OCI-LY7 (cell line): Measurements from ENCODE around the gene CERS1. TPM values are rescaled to one million over a fixed set of nuclear protein-coding genes. Genes with fewer than 3 reads are reported as not detected.

ENCODE experiments used
- BruUV-seq: library from RNA; stranded (reverse); fragments of 400-500 nt; replicated peaks from 2 replicates; lab custom pipeline; 2021; lab: Mats Ljungman, UMichigan
- CTCF ChIA-PET: fragments of 300-600 bp; sonication (Branson Sonifier 250); formaldehyde crosslinking; loops from one replicate; lab custom pipeline; 2022; ENCODE audit warnings: antibody characterized with exemption; ENCODE audit not compliant: unreplicated experiment; lab: Charles Lee
- POLR2A ChIA-PET: fragments of 300-600 bp; sonication (Branson Sonifier 250); formaldehyde crosslinking; loops from one replicate; lab custom pipeline; 2022; ENCODE audit warnings: antibody characterized with exemption; lab: Charles Lee
- DNase-seq: peaks from one replicate; pipeline ENCODE4 v3.0.0-alpha.2; 2015; ENCODE audit warnings: low spot score
- H2AFZ ChIP-seq: fragments of 200-600 bp; sonication (generic), shearing (Covaris generic); 2 replicates; pipeline ENCODE4 v1.6.1; 2014; ENCODE audit warnings: mild to moderate bottlenecking, antibody characterized with exemption, low read length, moderate library complexity
- H3K27ac ChIP-seq: fragments of 200-600 bp; sonication (generic); 2 replicates; pipeline ENCODE4 v1.5.1; 2014; ENCODE audit warnings: mixed run types, low read depth, mild to moderate bottlenecking, moderate library complexity, low read length, inconsistent platforms; ENCODE audit not compliant: poor library complexity, severe bottlenecking
- H3K36me3 ChIP-seq: fragments of 200-600 bp; sonication (generic); 2 replicates; pipeline ENCODE4 v1.6.1; 2014; ENCODE audit warnings: mild to moderate bottlenecking, antibody characterized with exemption, low read length, moderate library complexity, mixed read lengths; ENCODE audit not compliant: insufficient read depth
- H3K4me1 ChIP-seq: fragments of 200-600 bp; sonication (generic); 2 replicates; pipeline ENCODE4 v1.5.1; 2014; ENCODE audit warnings: mild to moderate bottlenecking, low read length; ENCODE audit not compliant: insufficient read depth, poor library complexity, severe bottlenecking
- H3K4me2 ChIP-seq: fragments of 200-600 bp; sonication (generic); 2 replicates; pipeline ENCODE4 v1.6.1; 2014; ENCODE audit warnings: mild to moderate bottlenecking, low read length
- H3K4me3 ChIP-seq: fragments of 200-600 bp; sonication (generic); 2 replicates; pipeline ENCODE4 v1.5.1; 2014; ENCODE audit warnings: mild to moderate bottlenecking, low read depth, low read length; ENCODE audit not compliant: poor library complexity, severe bottlenecking
- H3K79me2 ChIP-seq: fragments of 200-600 bp; sonication (generic); 2 replicates; pipeline ENCODE4 v1.6.1; 2016; ENCODE audit warnings: low read depth, mild to moderate bottlenecking, low read length, moderate library complexity, mixed read lengths; ENCODE audit not compliant: insufficient read depth
- H3K9me2 ChIP-seq: fragments of 200-600 bp; sonication (generic); 2 replicates; pipeline ENCODE4 v1.6.1; 2016; ENCODE audit warnings: mild to moderate bottlenecking, low read length, mixed read lengths; ENCODE audit not compliant: insufficient read depth
- H3K9me3 ChIP-seq: fragments of 200-600 bp; sonication (generic); 2 replicates; pipeline ENCODE4 v1.6.1; 2014; ENCODE audit warnings: mild to moderate bottlenecking, mixed run types, low read length, mixed read lengths
- H4K20me1 ChIP-seq: fragments of 200-600 bp; sonication (generic); 2 replicates; pipeline ENCODE4 v1.6.1; 2014; ENCODE audit warnings: mild to moderate bottlenecking, antibody characterized with exemption, low read length, moderate library complexity, mixed read lengths; ENCODE audit not compliant: insufficient read depth
- CTCF ChIP-seq: fragments of 200-600 bp; sonication (generic); conservative IDR thresholded peaks from 2 replicates; pipeline ENCODE4 v1.5.1; 2014; ENCODE audit warnings: mild to moderate bottlenecking, antibody characterized with exemption, low read length, moderate library complexity, mixed read lengths
- EZH2phosphoT487 ChIP-seq: fragments of 200-600 bp; sonication (generic); IDR thresholded peaks from 2 replicates; pipeline ENCODE4 v1.6.1; 2018; ENCODE audit warnings: low read depth, borderline replicate concordance, mild to moderate bottlenecking, mixed run types, antibody characterized with exemption, low read length, moderate library complexity, mixed read lengths
- intact Hi-C: fragments of 100-400 bp; cut with micrococcal nuclease; formaldehyde crosslinking; loops from one replicate; pipeline ENCODE4 v1.10.0; 2022; ENCODE audit not compliant: unreplicated experiment
- total RNA-seq, 2 experiments: library from RNA; depleted of rRNA in 1 of 2; stranded (reverse); fragments of >200 nt in 1 of 2; shearing (Covaris generic) in 1 of 2; gene quantifications; 2 replicates each; pipeline ENCODE4 v1.2.3, GENCODE V29; 2014 to 2022

CERS1 gene
- total RNA-seq, 2 experiments from 2014 or later: 0.09 TPM; not detected in 1

GRCh38 chr19:18866800-18867123, 29.2 kb downstream of the CERS1 start:
- H3K79me2 ChIP-seq: peaks cover 3% of the 10 kb centered on the region; the same call in 1 of the 2 replicates
- no TSS peak for BruUV-seq
- peaks cover 12% of the 10 kb centered on the region for H3K4me1 ChIP-seq
- ChIA-PET POLR2A (no interaction called here), CTCF (no interaction called here)
- peaks cover 8% of the 10 kb centered on the region; the same call in 1 of the 2 replicates for H4K20me1 ChIP-seq
- no peak overlapping the region for H3K4me2 ChIP-seq
- no peak overlapping the region for H3K4me3 ChIP-seq
- no peaks in the 10 kb centered on the region for H3K9me2 ChIP-seq
- H3K9me3 ChIP-seq: no peaks in the 10 kb centered on the region
- intact Hi-C loops: loop anchor here (1.0 kb wide), 1 partner anchor 120 kb away; no protein-coding TSS in a partner anchor
- H3K27ac ChIP-seq: no peak overlapping the region
- TF ChIP-seq EZH2phosphoT487 (no peak), CTCF (peak; percentile 73)
- peaks cover 68% of the 10 kb centered on the region for H3K36me3 ChIP-seq
- DNase-seq: no peak
- no peak overlapping the region for H2AFZ ChIP-seq

GRCh38 chr19:18865973-18866799, 29.8 kb downstream of the CERS1 start:
- ChIA-PET POLR2A (no interaction called here), CTCF (no interaction called here)
- H3K4me3 ChIP-seq: no peak overlapping the region
- TF ChIP-seq EZH2phosphoT487 (no peak), CTCF (peak; percentile 99)
- peak; percentile 70 for DNase-seq
- no peaks in the 10 kb centered on the region for H3K9me2 ChIP-seq
- peak overlapping the region; percentile 45 for H3K27ac ChIP-seq
- BruUV-seq: no TSS peak
- H3K4me2 ChIP-seq: no peak overlapping the region
- intact Hi-C loops: loop anchor here (1.0 kb wide), 1 partner anchor 120 kb away; no protein-coding TSS in a partner anchor
- H2AFZ ChIP-seq: no peak overlapping the region
- H3K9me3 ChIP-seq: no peaks in the 10 kb centered on the region
- peaks cover 73% of the 10 kb centered on the region for H3K36me3 ChIP-seq
- peaks cover 8% of the 10 kb centered on the region; the same call in 1 of the 2 replicates for H4K20me1 ChIP-seq
- peaks cover 13% of the 10 kb centered on the region for H3K4me1 ChIP-seq
- H3K79me2 ChIP-seq: peaks cover 3% of the 10 kb centered on the region; the same call in 1 of the 2 replicates
